C4-2B (cell line): ENCODE measurements around the gene ADGRB2.

Experiments used
- ZFX ChIP-seq: fragments of 450-650 bp; IDR thresholded peaks from 2 replicates; pipeline ENCODE4 v1.6.1; 2017
- TF ChIP-seq, protein P1 (sequence below): fragments of 450-650 bp; conservative IDR thresholded peaks from 2 replicates; pipeline ENCODE4 v1.5.1; 2017; ENCODE audit warnings: mild to moderate bottlenecking

DNA sequence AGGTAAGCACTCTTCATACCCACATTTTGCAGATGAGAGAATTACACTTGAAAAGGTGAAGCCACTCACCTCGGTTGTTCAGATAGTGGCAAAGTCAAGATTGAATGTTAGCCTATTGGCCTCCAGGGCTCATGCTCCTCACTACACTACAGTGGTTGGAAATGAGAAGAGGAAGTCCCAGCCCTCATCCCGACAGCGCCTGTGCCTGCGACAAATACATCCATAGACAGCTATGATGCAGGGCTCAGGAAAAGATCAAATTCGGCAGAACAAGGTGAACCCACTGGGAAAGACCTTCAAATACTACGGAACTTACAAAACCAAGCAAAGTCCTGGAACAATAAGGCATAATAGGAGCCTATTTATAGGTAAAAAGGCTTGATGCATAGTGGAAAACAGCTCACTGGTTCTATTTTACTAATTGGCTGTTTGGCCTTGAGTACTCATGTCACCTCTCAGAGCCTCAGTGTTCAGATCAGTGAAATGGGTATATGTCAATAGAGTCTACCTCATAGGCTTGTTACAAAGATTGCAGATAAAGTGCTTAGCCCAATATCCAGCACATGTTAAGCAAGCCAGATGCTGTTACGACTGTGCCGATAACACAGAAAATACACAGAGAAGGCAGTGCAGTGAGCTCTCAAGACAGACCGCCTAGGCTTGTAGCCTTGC, 48.2 kb upstream of the ADGRB2 start:
- TF ChIP-seq, protein P1, sequence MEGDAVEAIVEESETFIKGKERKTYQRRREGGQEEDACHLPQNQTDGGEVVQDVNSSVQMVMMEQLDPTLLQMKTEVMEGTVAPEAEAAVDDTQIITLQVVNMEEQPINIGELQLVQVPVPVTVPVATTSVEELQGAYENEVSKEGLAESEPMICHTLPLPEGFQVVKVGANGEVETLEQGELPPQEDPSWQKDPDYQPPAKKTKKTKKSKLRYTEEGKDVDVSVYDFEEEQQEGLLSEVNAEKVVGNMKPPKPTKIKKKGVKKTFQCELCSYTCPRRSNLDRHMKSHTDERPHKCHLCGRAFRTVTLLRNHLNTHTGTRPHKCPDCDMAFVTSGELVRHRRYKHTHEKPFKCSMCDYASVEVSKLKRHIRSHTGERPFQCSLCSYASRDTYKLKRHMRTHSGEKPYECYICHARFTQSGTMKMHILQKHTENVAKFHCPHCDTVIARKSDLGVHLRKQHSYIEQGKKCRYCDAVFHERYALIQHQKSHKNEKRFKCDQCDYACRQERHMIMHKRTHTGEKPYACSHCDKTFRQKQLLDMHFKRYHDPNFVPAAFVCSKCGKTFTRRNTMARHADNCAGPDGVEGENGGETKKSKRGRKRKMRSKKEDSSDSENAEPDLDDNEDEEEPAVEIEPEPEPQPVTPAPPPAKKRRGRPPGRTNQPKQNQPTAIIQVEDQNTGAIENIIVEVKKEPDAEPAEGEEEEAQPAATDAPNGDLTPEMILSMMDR, result no peak
- TF ChIP-seq ZFX, result no peak
